IMR-90 (cell line): ENCODE measurements around the gene DSCAML1. TPM values are rescaled to one million over a fixed set of nuclear protein-coding genes. Genes with fewer than 3 reads are reported as not detected.
"Not testable (repeated sequence)": the region's sequence is repeated elsewhere in the genome, so short reads cannot be mapped to it uniquely, and the experiment has no call there.

Source experiments
- ATAC-seq: fragments of 200-7000 bp; cut with Tn5 transposase; 2 replicates; pipeline ENCODE4 v1.9.1; 2020; ENCODE audit warnings: low read depth, mild to moderate bottlenecking, moderate library complexity
- BruUV-seq: library from RNA; stranded (reverse); fragments of 400-500 nt; replicated peaks from 2 replicates; lab custom pipeline; 2021; lab: Mats Ljungman, UMichigan
- CTCF ChIA-PET: fragments of 300-600 bp; formaldehyde crosslinking; extraction: SDS; loops from one replicate; lab custom pipeline; 2021; ENCODE audit warnings: antibody characterized with exemption; lab: Yijun Ruan, JAX
- POLR2A ChIA-PET: fragments of 300-600 bp; sonication (Branson Sonifier 250); formaldehyde crosslinking; loops from one replicate; lab custom pipeline; 2022; ENCODE audit warnings: antibody characterized with exemption; ENCODE audit not compliant: unreplicated experiment; lab: Charles Lee
- DNase-seq: peaks from one replicate; pipeline ENCODE4 v3.0.0; 2013
- H2AFZ ChIP-seq: replicated peaks from 2 replicates; pipeline ENCODE3; 2013; ENCODE audit warnings: low read length, mild to moderate bottlenecking; ENCODE audit not compliant: poor library complexity
- H2AK5ac ChIP-seq: 2 replicates; pipeline ENCODE4 v1.6.1; 2013; ENCODE audit warnings: low read depth, low read length, inconsistent platforms
- H2AK9ac ChIP-seq: replicated peaks from 2 replicates; pipeline ENCODE3; 2013; ENCODE audit warnings: mild to moderate bottlenecking, low read depth, low read length, moderate library complexity; ENCODE audit not compliant: poor library complexity
- H2BK120ac ChIP-seq: 2 replicates; pipeline ENCODE4 v1.6.1; 2013; ENCODE audit warnings: low read depth, low read length, inconsistent platforms
- H2BK15ac ChIP-seq: 3 replicates; pipeline ENCODE4 v1.6.1; 2013; ENCODE audit warnings: low read depth, low read length, inconsistent platforms
- H2BK20ac ChIP-seq: 2 replicates; pipeline ENCODE4 v1.6.1; 2013; ENCODE audit warnings: low read depth, mild to moderate bottlenecking, inconsistent platforms, low read length, moderate library complexity
- H2BK5ac ChIP-seq: 2 replicates; pipeline ENCODE4 v1.6.1; 2013; ENCODE audit warnings: mild to moderate bottlenecking, low read depth, low read length, inconsistent platforms; ENCODE audit not compliant: poor library complexity, severe bottlenecking
- H3K14ac ChIP-seq: replicated peaks from 2 replicates; pipeline ENCODE4 v1.6.1; 2013; ENCODE audit warnings: low read depth, low read length, inconsistent platforms
- H3K18ac ChIP-seq: 2 replicates; pipeline ENCODE4 v1.6.1; 2013; ENCODE audit warnings: low read depth, low read length, control low read depth
- H3K23ac ChIP-seq: 2 replicates; pipeline ENCODE4 v1.6.1; 2013; ENCODE audit warnings: low read depth, low read length, inconsistent platforms
- H3K27ac ChIP-seq: 2 replicates; pipeline ENCODE4 v1.5.1; 2013; ENCODE audit warnings: mild to moderate bottlenecking, control low read depth, low read length; ENCODE audit not compliant: insufficient read depth
- H3K27me3 ChIP-seq: 2 replicates; pipeline ENCODE4 v1.6.1; 2013; ENCODE audit warnings: low read length; ENCODE audit not compliant: control insufficient read depth, insufficient read depth
- H3K36me3 ChIP-seq: 2 replicates; pipeline ENCODE4 v1.6.1; 2013; ENCODE audit warnings: low read length, mixed read lengths; ENCODE audit not compliant: control insufficient read depth, insufficient read depth
- H3K4ac ChIP-seq: 2 replicates; pipeline ENCODE4 v1.6.1; 2013; ENCODE audit warnings: low read depth, low read length, inconsistent platforms
- H3K4me1 ChIP-seq: 2 replicates; pipeline ENCODE4 v1.6.1; 2013; ENCODE audit warnings: low read length, mixed read lengths; ENCODE audit not compliant: control insufficient read depth, insufficient read depth
- H3K4me2 ChIP-seq: 2 replicates; pipeline ENCODE4 v1.6.1; 2013; ENCODE audit warnings: low read depth, mild to moderate bottlenecking, control low read depth, low read length, moderate library complexity
- H3K4me3 ChIP-seq: 2 replicates; pipeline ENCODE4 v1.5.1; 2013; ENCODE audit warnings: low read depth, mild to moderate bottlenecking, control low read depth, low read length, moderate library complexity; ENCODE audit not compliant: insufficient read depth
- H3K56ac ChIP-seq: 2 replicates; pipeline ENCODE4 v1.6.1; 2013; ENCODE audit warnings: low read length, inconsistent platforms; ENCODE audit not compliant: insufficient read depth; ENCODE audit errors: extremely low read depth
- H3K79me1 ChIP-seq, 2 experiments: 2 replicates each; pipeline ENCODE4 v1.6.1; 2013; ENCODE audit warnings: low read length in 2 of 2, inconsistent platforms in 1 of 2, low read depth in 1 of 2
- H3K9ac ChIP-seq: 2 replicates; pipeline ENCODE4 v1.6.1; 2013; ENCODE audit warnings: low read depth, low read length, control low read depth
- H3K9me1 ChIP-seq: 2 replicates; pipeline ENCODE4 v1.6.1; 2013; ENCODE audit warnings: low read length, inconsistent platforms; ENCODE audit not compliant: insufficient read depth
- H3K9me3 ChIP-seq: 2 replicates; pipeline ENCODE4 v1.6.1; 2013; ENCODE audit warnings: low read length; ENCODE audit not compliant: control insufficient read depth, insufficient read depth
- H4K20me1 ChIP-seq: 2 replicates; pipeline ENCODE4 v1.6.1; 2013; ENCODE audit warnings: low read length, inconsistent platforms; ENCODE audit not compliant: insufficient read depth
- H4K5ac ChIP-seq: 2 replicates; pipeline ENCODE4 v1.6.1; 2013; ENCODE audit warnings: mild to moderate bottlenecking, low read depth, low read length, control low read depth
- H4K8ac ChIP-seq, 2 experiments: 2 replicates each; pipeline ENCODE4 v1.6.1; 2013; ENCODE audit warnings: low read depth in 2 of 2, low read length in 2 of 2, control low read depth in 1 of 2, inconsistent platforms in 1 of 2
- H4K91ac ChIP-seq: 2 replicates; pipeline ENCODE4 v1.6.1; 2013; ENCODE audit warnings: low read depth, low read length, inconsistent platforms; ENCODE audit not compliant: insufficient read depth
- WGBS, 2 experiments: methylation state at CpG; one replicate each; pipeline versions ENCODE4 v1.1.5 to v1.1.7; 2013; ENCODE audit warnings: missing lambda C conversion rate in 2 of 2; ENCODE audit not compliant: insufficient read length in 1 of 2; ENCODE audit errors: extremely low coverage in 2 of 2; 5-methylcytosine and 5-hydroxymethylcytosine counted together
- dilution Hi-C: fragments of 300-500 bp; cut with HindIII; formaldehyde crosslinking; loops from one replicate; pipeline ENCODE4 v1.14.3; 2018; ENCODE audit warnings: low sequenced_read_pairs; ENCODE audit not compliant: unreplicated experiment
- in situ Hi-C: fragments of 300-500 bp; cut with MboI; formaldehyde crosslinking; loops from 3 replicates; pipeline ENCODE4 v1.14.3; 2019; ENCODE audit warnings: low sequenced_read_pairs, inconsistent platforms, mixed read lengths
- intact Hi-C: fragments of 100-400 bp; cut with micrococcal nuclease; formaldehyde crosslinking; loops from 2 replicates; pipeline ENCODE4 v1.10.0; 2022
- polyA plus RNA-seq, 3 experiments: library from polyadenylated mRNA; depleted of rRNA; stranded (reverse); fragments of >200 nt; gene quantifications; 2 replicates each; pipeline ENCODE4 v1.2.3, GENCODE V29; 2012; ENCODE audit warnings: low replicate concordance in 1 of 3
- total RNA-seq: library from RNA; depleted of rRNA; stranded (reverse); fragments of >200 nt; gene quantifications from 2 replicates; pipeline ENCODE4 v1.2.3, GENCODE V29; 2012

Gene DSCAML1
- total and polyA plus RNA-seq, 2 of the 4 experiments (the other 2 are of a cell fraction), result not detected

DNA sequence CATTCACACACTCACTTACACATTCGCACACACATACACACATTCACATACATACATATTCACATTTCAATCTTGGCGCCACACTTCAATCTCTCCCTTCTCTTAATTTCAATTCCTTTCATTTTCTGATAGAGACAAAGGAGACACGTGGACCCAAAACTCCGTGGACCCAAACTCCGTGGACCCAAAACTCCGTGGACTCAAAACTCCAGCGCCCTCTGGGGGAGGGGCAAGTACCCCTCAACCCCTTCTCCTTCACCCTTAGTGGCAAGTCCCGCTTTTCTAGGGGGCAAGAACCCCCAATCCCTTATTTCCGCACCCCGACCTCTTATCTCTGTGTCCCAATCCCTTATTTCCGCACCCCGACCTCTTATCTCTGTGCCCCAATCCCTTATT lies 13.0 kb upstream of the DSCAML1 start:
- H4K8ac ChIP-seq, H2AK5ac ChIP-seq, H3K79me1 ChIP-seq, H2BK15ac ChIP-seq, BruUV-seq, H3K4me2 ChIP-seq, H3K4me3 ChIP-seq, H2AFZ ChIP-seq, H2BK120ac ChIP-seq, H3K4me1 ChIP-seq, in situ Hi-C loops, ATAC-seq, H2AK9ac ChIP-seq, H4K91ac ChIP-seq, H3K9me1 ChIP-seq, H3K18ac ChIP-seq, H3K4ac ChIP-seq, POLR2A ChIA-PET, H3K56ac ChIP-seq, H2BK5ac ChIP-seq, H2BK20ac ChIP-seq, H3K9me3 ChIP-seq, H3K14ac ChIP-seq, H4K5ac ChIP-seq, H3K36me3 ChIP-seq, dilution Hi-C loops, H4K20me1 ChIP-seq, H3K27ac ChIP-seq, intact Hi-C loops, DNase-seq, H3K9ac ChIP-seq, H3K23ac ChIP-seq: not testable (repeated sequence)
- H3K27me3 ChIP-seq, result peaks cover 15% of the 10 kb centered on the region; the same call in 1 of the 2 replicates
- CTCF ChIA-PET, result interaction anchor here (3.2 kb wide), 1 partner anchor 137 kb away, joined by 23 read pairs; no protein-coding TSS in a partner anchor
- 86 to 100% methylated on average over 2 to 12 of the region's 12 CpGs for WGBS, 2 experiments
